ENCODE measurements around the gene BATF.

- no peak for TF ChIP-seq FOXK2 (IDR thresholded peaks at IDR 0.05)
- TF ChIP-seq NFRKB (IDR thresholded peaks at IDR 0.05), result no peak
These were observed 31.6 kb downstream of the BATF start for GRCh38 chr14:75553761-75554364.

Measured in HEK293T (cell line).